Measurements from ENCODE around the gene RNU1-3. TPM values are rescaled to one million over a fixed set of nuclear protein-coding genes. Genes with fewer than 3 reads are reported as not detected.
"Not testable (repeated sequence)": the region's sequence is repeated elsewhere in the genome, so short reads cannot be mapped to it uniquely, and the experiment has no call there.

Gene RNU1-3
- total and polyA plus RNA-seq, 9 of the 15 experiments (the other 6 are each of a cell fraction or from before 2014, with no cell fraction given), result under 0.01 to 32,823 (median 2,538) TPM; not detected in 4

- TF ChIP-seq SMAD4 (CRISPR knock-in tag; conservative IDR thresholded peaks at IDR 0.05) (peak; percentile 87), NR1H2 (CRISPR knock-in tag; IDR thresholded peaks at IDR 0.05) (peak; percentile 97; the same call in 1 of the 2 replicates), STAT6 (CRISPR knock-in tag; IDR thresholded peaks at IDR 0.05) (peak; percentile 99), E2F3 (CRISPR knock-in tag; IDR thresholded peaks at IDR 0.05) (0 out of 2 replicates have a peak, but pooled peaks have one; percentile 87), PHF20 (IDR thresholded peaks at IDR 0.05; ENCODE audit: partially characterized antibody) (peak; percentile 96), TAF7 (tag; IDR thresholded peaks at IDR 0.05) (peak; percentile 77), ATF3 (CRISPR knock-in tag; conservative IDR thresholded peaks at IDR 0.05) (peak; percentile 61; the same call in 1 of the 2 replicates), ZNF445 (CRISPR knock-in tag; IDR thresholded peaks at IDR 0.05; ENCODE audit: low read depth) (0 out of 2 replicates have a peak, but pooled peaks have one; percentile 44), ZNF511 (CRISPR knock-in tag; IDR thresholded peaks at IDR 0.05) (peak; percentile 96), ZBTB33 (CRISPR knock-in tag; IDR thresholded peaks at IDR 0.05) (peak; percentile 85), ZNF707 (CRISPR knock-in tag; conservative IDR thresholded peaks at IDR 0.05) (peak; percentile 60; the same call in 1 of the 2 replicates), ARID4B (CRISPR knock-in tag; IDR thresholded peaks at IDR 0.05) (peak; percentile 92), ZNF583 (CRISPR knock-in tag; IDR thresholded peaks at IDR 0.05) (peak; percentile 85), ZBTB17 (CRISPR knock-in tag; IDR thresholded peaks at IDR 0.05) (peak; percentile 95), CHD1 (IDR thresholded peaks at IDR 0.05; ENCODE audit: low read length) (peak; percentile 98), ZNF212 (CRISPR knock-in tag; IDR thresholded peaks at IDR 0.05) (peak; percentile 92)
- TF ChIP-seq ATF3 (IDR thresholded peaks at IDR 0.05), result not testable (repeated sequence)
Measured at GRCh38 chr1:16644482-16645270, 22.1 kb downstream of the RNU1-3 start (continued).
